Measurements from ENCODE around the gene TLE4.
A peak's percentile ranks its signal among the peaks of the same experiment; 100 is the strongest.
"Not testable (repeated sequence)": the region's sequence is repeated elsewhere in the genome, so short reads cannot be mapped to it uniquely, and the experiment has no call there.

Gene TLE4

GRCh38 chr9:79736051-79736450, 164.3 kb downstream of the TLE4 start:
- TF ChIP-seq, protein P1, sequence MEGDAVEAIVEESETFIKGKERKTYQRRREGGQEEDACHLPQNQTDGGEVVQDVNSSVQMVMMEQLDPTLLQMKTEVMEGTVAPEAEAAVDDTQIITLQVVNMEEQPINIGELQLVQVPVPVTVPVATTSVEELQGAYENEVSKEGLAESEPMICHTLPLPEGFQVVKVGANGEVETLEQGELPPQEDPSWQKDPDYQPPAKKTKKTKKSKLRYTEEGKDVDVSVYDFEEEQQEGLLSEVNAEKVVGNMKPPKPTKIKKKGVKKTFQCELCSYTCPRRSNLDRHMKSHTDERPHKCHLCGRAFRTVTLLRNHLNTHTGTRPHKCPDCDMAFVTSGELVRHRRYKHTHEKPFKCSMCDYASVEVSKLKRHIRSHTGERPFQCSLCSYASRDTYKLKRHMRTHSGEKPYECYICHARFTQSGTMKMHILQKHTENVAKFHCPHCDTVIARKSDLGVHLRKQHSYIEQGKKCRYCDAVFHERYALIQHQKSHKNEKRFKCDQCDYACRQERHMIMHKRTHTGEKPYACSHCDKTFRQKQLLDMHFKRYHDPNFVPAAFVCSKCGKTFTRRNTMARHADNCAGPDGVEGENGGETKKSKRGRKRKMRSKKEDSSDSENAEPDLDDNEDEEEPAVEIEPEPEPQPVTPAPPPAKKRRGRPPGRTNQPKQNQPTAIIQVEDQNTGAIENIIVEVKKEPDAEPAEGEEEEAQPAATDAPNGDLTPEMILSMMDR (IDR thresholded peaks at IDR 0.05; ENCODE audit: low read depth, low read length) = no peak
- H3K4me3 ChIP-seq (ENCODE audit: low read depth, low read length) = no peak overlapping the region
- in situ Hi-C loops (cut with HindIII; ENCODE audit: low sequenced_read_pairs) = no loop called here
- DNase-seq (ENCODE audit: low read depth, low spot score) = no peak

DNA sequence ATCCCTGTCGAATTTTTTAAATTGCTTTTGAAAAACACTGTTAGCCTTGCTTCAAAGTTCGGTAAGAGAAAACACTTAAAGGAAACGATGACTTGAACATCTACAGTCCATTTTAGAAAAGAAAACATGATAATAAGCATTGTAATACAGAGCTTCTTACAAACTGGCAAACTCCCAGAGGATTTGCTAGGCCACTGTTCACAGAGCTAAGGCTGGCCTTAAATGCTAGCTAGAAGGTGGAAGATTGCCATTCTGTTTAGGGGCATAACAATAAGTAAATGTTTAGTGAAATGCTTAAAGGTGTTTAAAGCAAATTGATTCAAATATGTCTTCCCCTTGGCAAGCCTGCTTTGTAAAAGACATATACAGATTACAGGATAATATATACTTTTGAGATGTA, 169.6 kb downstream of the TLE4 start:
- DNase-seq (ENCODE audit: low read depth, low spot score) = peak; percentile 32
- H3K4me3 ChIP-seq (ENCODE audit: low read depth, low read length) = no peak overlapping the region
- in situ Hi-C loops (cut with HindIII; ENCODE audit: low sequenced_read_pairs) = no loop called here
- TF ChIP-seq, protein P1 (IDR thresholded peaks at IDR 0.05; ENCODE audit: low read depth, low read length) = no peak

DNA sequence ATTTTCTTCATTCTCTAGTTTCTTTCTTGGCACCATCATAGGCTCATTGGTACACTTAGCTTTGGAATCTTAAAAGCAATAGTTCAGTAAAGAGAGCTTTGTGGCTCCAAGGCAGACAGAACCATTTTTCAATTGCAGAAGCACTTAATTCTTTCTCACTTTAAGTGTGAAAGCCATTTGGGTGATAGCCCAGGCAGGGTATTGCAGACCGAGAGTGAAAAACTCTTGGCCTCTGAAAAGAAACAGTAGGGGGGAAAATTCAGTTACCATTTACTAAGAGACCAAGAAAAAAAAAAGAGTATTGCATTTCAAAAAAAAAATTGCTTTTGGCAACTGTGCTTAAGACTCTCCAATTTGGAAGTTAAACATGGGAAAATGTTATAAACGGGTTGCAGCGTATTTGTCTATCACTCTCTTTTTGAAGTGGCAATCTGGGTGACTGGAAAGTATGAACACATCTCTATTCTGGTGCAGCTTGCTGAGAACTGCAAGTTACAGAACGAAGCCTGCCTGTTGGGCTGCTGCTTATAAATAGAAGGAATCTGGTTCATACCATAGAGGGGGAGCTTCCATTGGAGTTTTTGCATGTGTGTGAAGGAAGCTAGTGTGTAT, 170.5 kb downstream of the TLE4 start:
- H3K4me3 ChIP-seq (ENCODE audit: low read depth, low read length) = no peak overlapping the region
- TF ChIP-seq, protein P1 (IDR thresholded peaks at IDR 0.05; ENCODE audit: low read depth, low read length) = no peak
- in situ Hi-C loops (cut with HindIII; ENCODE audit: low sequenced_read_pairs) = no loop called here
- DNase-seq (ENCODE audit: low read depth, low spot score) = peak; percentile 36

- no peak for DNase-seq (ENCODE audit: low read depth, low spot score)
- TF ChIP-seq, protein P1 (IDR thresholded peaks at IDR 0.05; ENCODE audit: low read depth, low read length) = no peak
- in situ Hi-C loops (cut with HindIII; ENCODE audit: low sequenced_read_pairs) = no loop called here
- no peak overlapping the region for H3K4me3 ChIP-seq (ENCODE audit: low read depth, low read length)
Observed at GRCh38 chr9:79744521-79744920, 172.8 kb downstream of the TLE4 start.

DNA sequence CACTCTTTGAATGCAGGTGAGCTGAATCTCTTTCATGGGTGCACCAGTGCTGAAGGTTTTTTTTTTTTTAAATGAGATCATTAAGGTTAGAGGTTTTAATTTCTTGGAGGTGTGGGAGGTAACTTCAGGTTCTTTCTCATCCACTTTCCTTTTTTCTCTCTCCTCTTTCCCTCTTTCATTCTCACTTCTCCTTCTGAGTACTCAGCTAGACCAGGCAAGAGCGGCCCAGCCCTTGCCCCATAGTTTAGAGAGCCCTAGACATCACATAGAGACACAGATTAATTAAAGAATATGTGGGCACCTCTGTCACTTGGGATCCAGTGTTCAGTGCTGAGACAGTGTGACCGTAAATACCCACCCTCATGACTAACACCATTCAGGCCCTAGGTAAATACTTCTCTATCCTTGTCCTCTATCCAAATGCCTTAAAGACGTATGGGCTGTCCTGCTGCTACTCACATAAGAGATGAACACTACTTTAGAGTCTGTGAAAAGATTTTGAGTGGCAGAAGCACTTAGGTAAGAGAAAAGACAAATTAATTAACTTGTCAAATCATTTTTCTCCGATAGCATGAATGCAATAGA, 174.1 kb downstream of the TLE4 start:
- no peak for DNase-seq (ENCODE audit: low read depth, low spot score)
- no peak overlapping the region for H3K4me3 ChIP-seq (ENCODE audit: low read depth, low read length)

GRCh38 chr9:79751895-79752466, 180.2 kb downstream of the TLE4 start:
- in situ Hi-C loops (cut with HindIII; ENCODE audit: low sequenced_read_pairs); H3K4me3 ChIP-seq (ENCODE audit: low read depth, low read length); DNase-seq (ENCODE audit: low read depth, low spot score): not testable (repeated sequence)

More for the DNA sequence above, 174.1 kb downstream of the TLE4 start:
- TF ChIP-seq, protein P1 (IDR thresholded peaks at IDR 0.05; ENCODE audit: low read depth, low read length) = no peak
- in situ Hi-C loops (cut with HindIII; ENCODE audit: low sequenced_read_pairs) = no loop called here

- TF ChIP-seq, protein P1 (IDR thresholded peaks at IDR 0.05; ENCODE audit: low read depth, low read length) = no peak
- H3K4me3 ChIP-seq (ENCODE audit: low read depth, low read length) = no peak overlapping the region
- DNase-seq (ENCODE audit: low read depth, low spot score) = no peak
- in situ Hi-C loops (cut with HindIII; ENCODE audit: low sequenced_read_pairs) = no loop called here
Observed at GRCh38 chr9:79756414-79756813, 184.6 kb downstream of the TLE4 start.
